ENCODE data around the gene HNRNPH3. TPM values are rescaled to one million over a fixed set of nuclear protein-coding genes. Genes with fewer than 3 reads are reported as not detected.

The HNRNPH3 gene
- polyA plus RNA-seq, 1 donor: 252 TPM

DNA sequence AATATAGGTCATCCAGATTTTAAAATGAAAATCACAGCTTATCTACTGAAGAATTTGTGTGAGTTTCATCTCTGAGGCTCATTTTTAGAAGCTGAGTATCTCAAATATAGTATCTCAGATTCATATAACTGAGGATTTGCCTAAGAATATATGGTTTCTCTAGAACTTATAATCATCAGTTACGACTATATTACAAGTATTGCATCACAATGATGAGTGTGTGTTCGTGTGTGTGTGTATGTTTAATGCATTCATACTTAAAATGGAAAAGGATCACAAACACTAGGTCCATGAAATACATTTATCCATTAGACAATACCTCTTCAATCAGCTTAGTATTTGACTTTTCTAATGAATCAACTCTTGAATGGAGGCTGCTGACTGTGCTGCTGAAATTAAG lies 53.9 kb downstream of the HNRNPH3 start:
- no peaks in the 10 kb centered on the region for H3K9me3 ChIP-seq (ENCODE audit: control insufficient read depth, low read depth, low read length)
- H3K4me1 ChIP-seq (ENCODE audit: control insufficient read depth, insufficient read depth, low read length): no peaks in the 10 kb centered on the region
- H3K27me3 ChIP-seq (ENCODE audit: control insufficient read depth, insufficient read depth, low read length): no peaks in the 10 kb centered on the region
- no CpG with 5 or more reads among the region's 2 CpGs for WGBS (ENCODE audit: insufficient coverage, low lambda C conversion rate)
- no peak overlapping the region for H3K4me3 ChIP-seq (ENCODE audit: low read length)
- no peak for DNase-seq
- H3K27ac ChIP-seq (ENCODE audit: low read length): no peak overlapping the region
- peaks cover 48% of the 10 kb centered on the region for H3K36me3 ChIP-seq (ENCODE audit: control insufficient read depth, insufficient read depth, low read length)

Other genes starting within 250 kb of the HNRNPH3 start
- gene MYPN, start 222.6 kb upstream of the HNRNPH3 start, polyA plus RNA-seq: 0.16 TPM
- 1.4 TPM for gene ATOH7, start 100.0 kb upstream of the HNRNPH3 start, polyA plus RNA-seq
- 293 TPM for gene PBLD, start 864 bp downstream of the HNRNPH3 start, polyA plus RNA-seq
- 25.4 TPM for gene RUFY2, start 75.2 kb downstream of the HNRNPH3 start, polyA plus RNA-seq
- 7.9 TPM for gene DNA2, start 139.9 kb downstream of the HNRNPH3 start, polyA plus RNA-seq
- gene SLC25A16, start 195.5 kb downstream of the HNRNPH3 start, polyA plus RNA-seq: 20.1 TPM
- 3.2 TPM for gene TET1, start 228.3 kb downstream of the HNRNPH3 start, polyA plus RNA-seq

All from large intestine (tissue), 3 donors.